ENCODE measurements around the gene BRD7. TPM values are rescaled to one million over a fixed set of nuclear protein-coding genes. Genes with fewer than 3 reads are reported as not detected.

The BRD7 gene
- total and polyA plus RNA-seq, 2 of the 4 experiments (the other 2 are of a cell fraction): 24.8 to 29.9 TPM

- peak overlapping the region; percentile 16 for H2AK9ac ChIP-seq (replicated peaks; ENCODE audit: low read depth, low read length, poor library complexity)
- DNase-seq (no peak), ATAC-seq (ENCODE audit: low read depth) (no peak)
- no peak overlapping the region for H2BK120ac ChIP-seq (ENCODE audit: low read depth, low read length)
- no peak overlapping the region for H3K14ac ChIP-seq (replicated peaks; ENCODE audit: low read depth, low read length)
- no peak overlapping the region for H3K4ac ChIP-seq (ENCODE audit: low read depth, low read length)
- H3K79me1 ChIP-seq (ENCODE audit: low read depth in 1 of 2, low read length in 2 of 2): no peaks in the 10 kb centered on the region; a peak in 1 of 4 replicates
- no peak overlapping the region for H4K91ac ChIP-seq (ENCODE audit: insufficient read depth, low read depth, low read length)
- H4K5ac ChIP-seq (ENCODE audit: low read depth, low read length): no peak overlapping the region
- H3K27me3 ChIP-seq (ENCODE audit: control insufficient read depth, insufficient read depth, low read length): no peaks in the 10 kb centered on the region
- POLR2A ChIA-PET (ENCODE audit: unreplicated experiment): no interaction called here
- no peak overlapping the region for H2AFZ ChIP-seq (replicated peaks; ENCODE audit: low read length, poor library complexity)
- dilution Hi-C loops (cut with HindIII; ENCODE audit: low sequenced_read_pairs, unreplicated experiment) (no loop called here), in situ Hi-C loops (cut with MboI; ENCODE audit: low sequenced_read_pairs) (no loop called here), intact Hi-C loops (cut with micrococcal nuclease) (no loop called here)
- no peak overlapping the region for H3K27ac ChIP-seq (ENCODE audit: insufficient read depth, low read length)
- H3K9me3 ChIP-seq (ENCODE audit: control insufficient read depth, insufficient read depth, low read length): no peaks in the 10 kb centered on the region
- H2BK20ac ChIP-seq (ENCODE audit: low read depth, low read length): no peak overlapping the region
- H3K9ac ChIP-seq (ENCODE audit: low read depth, low read length): no peak overlapping the region
- H3K56ac ChIP-seq (ENCODE audit: extremely low read depth, insufficient read depth, low read length): no peak overlapping the region
- H3K23ac ChIP-seq (ENCODE audit: low read depth, low read length): no peak overlapping the region
- TF ChIP-seq BHLHE40 (IDR thresholded peaks at IDR 0.05; ENCODE audit: low read depth, low read length): no peak
- no peak for TF ChIP-seq CHD1 (IDR thresholded peaks at IDR 0.05; ENCODE audit: low read depth, low read length)
- TF ChIP-seq FOS (IDR thresholded peaks at IDR 0.05; ENCODE audit: low read depth, low read length): no peak
- TF ChIP-seq RAD21 (IDR thresholded peaks at IDR 0.05; ENCODE audit: low read length): no peak
- TF ChIP-seq MAFK (IDR thresholded peaks at IDR 0.05; ENCODE audit: low read depth, low read length): no peak
- TF ChIP-seq ELK1 (IDR thresholded peaks at IDR 0.05; ENCODE audit: borderline replicate concordance, low read depth, low read length): no peak
- TF ChIP-seq SMC3 (IDR thresholded peaks at IDR 0.05; ENCODE audit: low read depth, low read length): no peak
- TF ChIP-seq RCOR1 (IDR thresholded peaks at IDR 0.05; ENCODE audit: insufficient replicate concordance, low read length): no peak
- TF ChIP-seq NFE2L2 (IDR thresholded peaks at IDR 0.05; ENCODE audit: low read depth, low read length): no peak
- TF ChIP-seq CTCF (conservative IDR thresholded peaks at IDR 0.05; ENCODE audit: low read depth, low read length): no peak
- no peak for TF ChIP-seq CEBPB (IDR thresholded peaks at IDR 0.05; ENCODE audit: low read depth, low read length)
- TF ChIP-seq MXI1 (IDR thresholded peaks at IDR 0.05; ENCODE audit: borderline replicate concordance, low read depth, low read length): no peak
- TF ChIP-seq POLR2A (IDR thresholded peaks at IDR 0.05; ENCODE audit: low read depth, low read length): no peak
- H3K9me1 ChIP-seq (ENCODE audit: insufficient read depth, low read length): 0 out of 2 replicates have a peak, but pooled peaks cover 3% of the 10 kb centered on the region
- CTCF ChIA-PET: no interaction called here
- WGBS, 2 experiments (ENCODE audit: extremely low coverage in 2 of 2, insufficient read length in 1 of 2): 93% methylated on average over 11 of the region's 20 CpGs; no CpG with 5 or more reads in 1 of the 2 experiments
- H3K4me3 ChIP-seq (ENCODE audit: insufficient read depth, low read depth, low read length): no peak overlapping the region
- no peaks in the 10 kb centered on the region for H4K20me1 ChIP-seq (ENCODE audit: insufficient read depth, low read length)
- no peak overlapping the region for H3K4me2 ChIP-seq (ENCODE audit: low read depth, low read length)
- no peak overlapping the region for H2AK5ac ChIP-seq (ENCODE audit: low read depth, low read length)
- BruUV-seq (replicated peaks): no TSS peak
- H4K8ac ChIP-seq (ENCODE audit: low read depth in 2 of 2, low read length in 2 of 2): no peak overlapping the region
- H3K4me1 ChIP-seq (ENCODE audit: control insufficient read depth, insufficient read depth, low read length): no peaks in the 10 kb centered on the region
- no peak overlapping the region for H3K18ac ChIP-seq (ENCODE audit: low read depth, low read length)
- peaks cover 7% of the 10 kb centered on the region; the same call in 1 of the 2 replicates for H3K36me3 ChIP-seq (ENCODE audit: control insufficient read depth, insufficient read depth, low read length)
- no peak overlapping the region for H2BK15ac ChIP-seq (ENCODE audit: low read depth, low read length)
- H2BK5ac ChIP-seq (ENCODE audit: low read depth, low read length, poor library complexity, severe bottlenecking): no peak overlapping the region
Observed at GRCh38 chr16:50293041-50293783, 75.6 kb downstream of the BRD7 start.

Data from IMR-90 (cell line).